EL (cell line): ENCODE measurements around the gene NECAP2.
"Not testable (repeated sequence)": the region's sequence is repeated elsewhere in the genome, so short reads cannot be mapped to it uniquely, and the experiment has no call there.

Source experiments
- DNase-seq: peaks from one replicate; pipeline ENCODE4 v3.0.0-alpha.2; 2016

NECAP2 gene

DNA sequence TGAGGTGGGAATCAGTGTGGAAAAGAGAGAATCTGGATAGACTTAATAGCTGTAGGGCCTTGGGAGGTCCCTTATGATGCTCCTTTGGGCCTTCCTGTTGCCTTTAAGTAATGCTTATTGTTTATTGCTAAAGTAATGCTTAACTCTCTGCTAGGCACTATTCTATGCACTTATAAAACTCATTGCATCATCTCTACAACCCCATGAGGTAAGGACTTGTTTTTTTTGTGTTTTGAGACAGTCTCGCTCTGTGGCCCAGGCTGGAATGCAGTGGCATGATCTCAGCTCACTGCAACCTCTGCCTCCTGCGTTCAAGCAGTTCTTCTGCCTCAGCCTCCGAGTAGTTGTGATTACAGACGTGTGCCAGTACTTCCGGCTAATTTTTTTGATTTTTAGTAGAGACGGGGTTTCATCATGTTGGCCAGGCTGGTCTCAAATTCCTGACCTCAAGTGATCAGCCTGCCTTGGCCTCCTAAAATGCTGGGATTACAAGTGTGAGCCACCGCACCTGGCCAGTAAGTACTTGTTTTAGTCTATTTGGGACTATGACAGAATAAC, 22.3 kb downstream of the NECAP2 start:
- DNase-seq, result no peak

DNA sequence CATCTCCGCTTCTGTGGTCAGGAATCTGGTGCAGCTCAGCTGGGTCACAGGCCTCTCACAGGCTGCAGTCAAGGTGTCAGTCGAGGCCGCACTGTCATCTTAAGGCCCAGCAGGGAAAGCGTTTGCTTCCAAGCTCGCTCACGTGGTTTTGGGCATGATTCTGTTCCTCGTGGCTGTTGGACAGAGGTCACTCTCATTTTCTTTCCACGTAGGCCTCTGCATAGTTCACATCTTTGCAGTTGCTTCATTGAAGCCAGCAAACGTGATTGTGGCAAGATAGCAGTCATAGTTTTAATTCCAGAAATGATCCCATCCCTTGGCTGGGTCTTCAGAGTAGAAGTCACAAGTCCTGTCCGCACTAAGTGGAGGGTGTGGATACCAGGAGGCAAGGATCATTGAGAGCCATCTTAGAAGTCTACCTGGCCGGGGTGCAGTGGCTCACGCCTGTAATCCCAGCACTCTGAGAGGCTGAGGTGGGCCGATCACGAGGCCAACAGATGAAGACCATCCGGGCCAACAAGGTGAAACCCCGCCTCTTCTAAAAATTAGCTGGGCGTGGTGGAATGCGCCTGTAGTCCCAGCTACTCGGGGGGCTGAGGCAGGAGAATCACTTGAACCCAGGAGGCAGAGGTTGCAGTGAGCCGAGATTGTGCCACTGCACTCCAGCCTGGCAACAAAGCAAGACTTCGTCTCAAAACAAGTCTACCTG, 24.5 kb downstream of the NECAP2 start:
- no peak for DNase-seq

DNA sequence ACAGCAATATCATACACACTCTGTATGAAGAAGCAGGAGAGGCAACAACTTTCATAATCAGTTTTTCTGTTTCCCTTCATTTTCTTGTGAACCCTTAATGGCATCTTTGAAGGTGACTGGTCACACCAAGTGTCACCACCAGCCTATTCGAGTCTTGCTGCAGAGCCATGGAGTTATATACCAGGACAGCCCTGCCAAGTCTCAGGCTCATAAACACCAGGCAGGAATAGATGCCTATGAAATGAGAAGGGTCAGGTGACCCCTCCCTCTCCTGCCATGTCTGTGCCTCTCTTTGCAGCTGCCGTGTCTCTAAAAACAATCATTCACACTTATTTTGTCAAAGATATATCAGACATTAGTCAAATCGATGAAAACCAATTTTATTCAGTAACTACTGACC, 28.0 kb downstream of the NECAP2 start:
- DNase-seq, result no peak

DNA sequence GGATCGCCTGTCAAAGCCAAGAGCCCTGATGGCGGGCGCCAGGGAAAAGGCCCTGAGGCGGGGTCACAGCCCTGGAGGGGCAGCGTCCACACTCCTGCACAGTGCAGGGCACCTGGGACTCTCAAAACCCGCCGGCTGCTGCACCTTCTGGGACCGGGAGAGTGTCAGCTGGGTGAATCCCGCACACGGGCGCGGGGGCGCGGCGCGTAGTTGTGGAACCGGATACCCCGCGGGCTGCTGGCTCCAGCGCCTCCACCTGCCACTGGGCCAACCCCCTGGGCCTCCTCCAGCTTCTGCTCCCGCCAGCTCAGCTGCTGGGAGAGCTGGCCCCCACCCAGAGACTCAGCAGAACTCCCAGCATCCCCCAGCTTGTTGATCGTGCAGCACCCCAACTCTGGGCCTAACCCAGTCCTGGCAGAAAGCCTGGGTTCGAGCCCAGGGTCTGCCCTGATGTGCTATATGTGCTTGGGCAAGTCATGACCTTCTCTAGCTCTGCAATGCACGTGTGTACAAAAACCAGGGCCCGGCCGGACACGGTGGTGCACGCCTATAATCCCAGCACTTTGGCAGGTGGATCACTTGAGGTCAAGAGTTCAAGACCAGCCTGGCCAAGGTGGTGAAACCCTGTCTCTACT, 33.8 kb downstream of the NECAP2 start:
- DNase-seq, result no peak

DNA sequence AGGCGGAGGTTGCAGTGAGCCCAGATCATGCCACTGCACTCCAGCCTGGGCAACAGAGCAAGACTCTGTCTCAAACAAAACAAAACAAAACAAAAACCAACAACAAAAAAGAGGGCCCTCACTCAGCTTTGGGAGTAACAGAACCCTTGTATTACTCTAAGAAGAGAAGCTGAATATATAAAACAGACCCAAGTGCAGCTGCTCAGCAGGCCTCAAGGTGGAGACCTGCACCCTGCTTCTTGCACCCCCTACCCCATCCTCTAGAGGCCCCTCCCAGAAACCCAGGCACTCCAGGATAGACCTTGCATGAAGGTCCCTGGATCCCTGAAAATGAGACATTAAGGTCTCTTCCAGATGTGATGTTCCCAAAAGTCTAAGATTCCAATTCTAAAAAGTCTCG, 34.4 kb downstream of the NECAP2 start:
- not testable (repeated sequence) for DNase-seq

DNA sequence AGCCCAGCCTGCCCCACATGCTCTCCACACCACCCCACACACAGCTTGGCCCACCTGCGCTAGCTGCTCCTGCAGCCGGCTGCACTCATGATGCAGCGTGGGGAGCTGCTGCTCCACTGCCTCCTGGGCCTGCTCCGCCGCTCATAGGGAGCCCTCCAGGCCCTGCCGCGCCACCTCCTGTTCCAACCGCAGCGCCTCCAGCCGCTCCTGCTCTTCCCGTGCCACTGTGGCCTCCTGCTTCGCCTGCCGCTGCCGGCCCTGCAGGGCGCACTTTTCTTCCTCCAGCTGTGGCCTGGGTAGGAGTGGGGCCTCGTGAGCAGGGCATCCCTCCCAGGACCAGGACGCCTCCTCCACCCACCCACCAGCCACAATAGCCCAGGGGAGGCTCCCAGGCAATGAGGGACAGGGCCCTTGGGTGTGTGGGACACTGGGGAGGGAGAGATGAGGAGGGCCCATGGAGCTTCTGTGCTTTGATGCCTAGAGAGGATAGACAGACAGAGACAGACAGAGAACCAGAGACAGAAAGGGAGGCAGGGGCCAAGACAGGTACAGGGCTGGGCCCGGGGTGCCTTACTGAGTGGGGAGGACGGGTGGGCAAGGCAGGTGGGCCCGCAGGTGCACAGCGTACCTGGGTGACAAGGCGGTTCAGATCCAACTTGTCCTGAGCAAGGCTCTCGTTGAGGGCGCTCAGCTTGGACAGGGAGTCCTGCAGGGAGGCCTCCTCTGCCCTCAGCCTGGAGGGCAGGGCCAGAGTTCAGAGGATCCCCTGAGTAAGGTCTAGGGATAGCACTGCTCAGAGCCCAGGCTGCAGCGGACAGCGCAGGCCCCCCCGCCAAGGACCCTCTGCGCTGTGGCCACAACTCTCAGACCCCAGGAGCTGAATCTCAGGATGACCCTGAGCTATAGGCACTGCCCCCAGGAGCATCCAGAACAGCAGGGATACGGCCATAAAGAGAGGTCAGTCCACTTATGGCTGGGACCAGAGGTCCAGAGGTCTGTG, 35.5 kb downstream of the NECAP2 start:
- not testable (repeated sequence) for DNase-seq

DNA sequence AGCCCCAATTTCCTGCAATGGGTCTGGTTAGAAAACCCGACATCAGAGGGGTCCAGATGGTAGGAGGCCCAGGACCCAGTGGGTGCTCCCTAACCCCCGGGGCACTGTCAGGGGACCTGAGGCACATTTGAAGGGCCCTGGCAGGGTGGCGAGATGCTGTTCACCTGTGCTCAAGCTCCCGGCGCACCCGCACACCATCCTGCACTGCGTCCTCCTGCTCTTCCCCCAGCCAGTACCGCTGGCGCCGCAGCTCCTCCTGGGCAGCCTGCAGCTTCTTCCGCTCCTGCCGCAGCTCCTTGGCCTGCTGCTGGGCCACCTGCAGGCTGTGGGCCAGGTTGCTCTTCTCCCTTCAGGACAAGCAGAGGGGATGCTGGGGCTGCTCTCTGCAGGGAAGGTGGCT, 37.6 kb downstream of the NECAP2 start:
- DNase-seq, result no peak

DNA sequence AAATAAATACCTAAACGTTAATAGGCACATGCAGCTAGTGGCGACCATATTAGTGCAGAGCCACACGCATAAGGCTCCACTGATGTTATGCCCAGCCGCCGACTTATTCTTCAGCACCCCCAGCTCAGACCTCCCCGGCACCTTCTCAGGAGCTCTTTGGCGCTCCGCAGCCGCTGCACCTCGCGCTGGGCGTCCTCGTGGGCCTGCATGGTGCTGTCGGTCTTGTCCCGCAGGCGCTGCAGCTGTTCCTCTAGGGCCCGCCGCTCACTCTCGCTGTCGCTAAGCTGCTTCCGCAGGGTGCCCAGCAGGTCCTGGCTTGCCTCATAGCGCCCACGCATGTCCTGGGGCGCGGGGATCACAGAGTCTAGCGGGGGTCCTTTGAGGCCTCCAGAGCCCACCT, 42.6 kb downstream of the NECAP2 start:
- not testable (repeated sequence) for DNase-seq

DNA sequence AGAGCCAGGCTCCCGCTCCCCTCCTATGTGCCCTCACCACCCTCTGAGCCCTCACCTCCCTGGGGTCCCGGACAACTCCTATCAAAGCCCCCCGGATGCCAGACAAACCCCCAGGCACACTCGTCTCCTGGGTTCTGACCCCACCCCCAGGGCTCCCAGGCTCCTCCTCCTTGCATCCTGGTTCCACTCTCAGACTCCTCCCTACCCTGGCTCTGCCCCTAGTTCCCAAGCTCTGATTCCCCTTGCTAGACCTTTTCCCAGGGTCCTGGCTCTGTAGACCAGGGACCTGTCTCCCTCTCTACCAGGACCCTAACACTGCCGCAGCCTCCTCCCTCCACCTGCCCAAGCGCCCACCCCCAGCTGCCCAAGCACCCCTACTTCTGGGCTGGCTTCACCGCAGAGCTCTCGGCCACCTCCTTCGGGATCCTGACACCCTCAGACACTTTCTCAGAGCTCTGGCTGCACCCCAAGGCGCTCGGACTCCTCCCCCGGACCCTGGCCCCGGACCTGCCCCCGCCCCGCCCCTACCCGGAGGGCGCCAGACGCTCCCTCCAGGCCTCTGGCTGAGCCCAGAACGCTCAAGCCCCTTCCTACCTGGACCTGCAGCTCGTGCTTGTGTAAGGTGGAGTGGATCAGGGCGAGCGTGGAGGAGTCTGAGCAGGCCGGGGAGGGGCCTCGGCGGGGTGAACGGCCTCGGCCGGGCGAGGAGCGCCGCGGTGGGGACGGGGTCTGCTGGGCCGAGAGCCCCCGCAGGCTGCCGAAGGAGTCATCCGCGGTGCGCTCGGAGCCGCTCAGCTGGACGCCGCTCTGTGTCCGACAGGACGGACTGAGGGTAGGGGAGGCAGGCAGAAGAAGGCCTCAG, 43.3 kb downstream of the NECAP2 start:
- DNase-seq, result not testable (repeated sequence)

DNA sequence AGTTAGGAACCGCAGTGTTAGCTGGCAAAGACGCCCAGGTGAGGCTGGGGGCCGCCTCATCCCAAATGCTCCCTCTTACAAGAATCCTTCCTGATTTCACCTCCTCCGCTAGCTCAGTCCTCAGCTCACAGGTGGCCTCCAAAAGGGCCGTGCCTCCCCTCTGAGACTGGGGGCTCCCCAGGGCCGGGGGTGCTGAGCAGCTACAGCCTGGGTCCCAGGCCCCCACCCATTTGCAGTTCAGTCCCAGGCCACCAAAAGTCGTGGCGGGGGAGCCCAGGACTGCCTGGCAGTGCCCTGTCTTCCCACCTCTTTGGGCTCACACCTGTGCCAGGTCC, 43.9 kb downstream of the NECAP2 start:
- DNase-seq, result no peak

DNA sequence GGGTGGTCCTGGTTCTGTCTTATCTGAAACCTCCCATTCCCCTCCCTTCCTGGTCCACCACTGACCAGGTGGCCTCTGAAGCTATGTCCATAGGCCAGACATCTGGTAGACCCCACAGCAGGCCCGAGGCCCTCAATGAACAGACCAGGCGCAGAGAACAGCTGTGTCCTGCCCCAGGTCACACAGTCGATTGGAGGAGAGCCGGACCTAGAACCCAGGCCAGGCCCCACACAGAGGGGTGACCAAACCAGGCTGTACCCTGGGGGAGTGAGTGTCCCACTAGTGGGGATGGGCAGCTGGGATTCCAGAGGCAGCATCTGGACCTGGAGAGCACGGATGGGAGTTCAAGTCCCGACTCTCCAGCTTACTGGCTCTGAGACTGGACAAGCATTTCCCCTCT, 44.4 kb downstream of the NECAP2 start:
- no peak for DNase-seq

DNA sequence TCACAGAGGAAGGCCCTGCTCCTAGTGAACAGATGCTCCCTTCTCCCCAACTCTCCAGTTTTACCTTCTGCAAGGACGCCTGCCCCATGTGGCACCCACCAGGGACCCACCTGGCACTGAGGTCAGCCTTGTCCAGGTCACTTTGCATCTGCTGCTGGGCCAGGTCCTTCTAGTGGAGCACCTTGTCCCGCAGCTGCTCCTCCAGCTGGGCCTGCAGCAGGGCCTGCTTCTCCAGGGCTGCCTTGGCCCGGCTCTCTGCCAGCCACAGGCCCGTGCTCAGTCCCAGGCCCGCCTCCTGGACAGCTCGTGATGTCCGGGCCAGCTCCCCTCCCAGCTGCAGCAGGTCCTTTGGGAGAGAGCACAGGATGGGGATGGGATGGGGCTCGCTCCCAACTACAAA, 45.8 kb downstream of the NECAP2 start:
- DNase-seq, result not testable (repeated sequence)

DNA sequence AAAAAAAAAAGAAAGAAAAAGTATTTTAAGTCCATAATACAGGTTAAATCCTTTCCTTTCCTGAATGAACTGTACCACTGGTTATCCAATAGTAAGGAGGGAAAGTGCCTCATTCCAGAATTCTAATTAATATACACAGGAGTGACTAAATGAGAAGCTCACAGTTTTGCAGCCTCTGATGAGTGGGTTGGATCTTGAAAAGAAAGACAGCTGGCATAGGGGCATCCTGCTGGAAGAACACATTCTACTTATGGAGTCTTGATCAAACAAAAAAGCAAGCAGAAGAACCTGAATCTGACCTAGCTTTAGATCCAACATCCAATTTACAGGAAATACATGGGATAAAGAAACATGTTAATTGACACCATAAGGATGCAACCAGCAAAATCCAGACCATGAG, 46.5 kb downstream of the NECAP2 start:
- DNase-seq, result not testable (repeated sequence)

DNA sequence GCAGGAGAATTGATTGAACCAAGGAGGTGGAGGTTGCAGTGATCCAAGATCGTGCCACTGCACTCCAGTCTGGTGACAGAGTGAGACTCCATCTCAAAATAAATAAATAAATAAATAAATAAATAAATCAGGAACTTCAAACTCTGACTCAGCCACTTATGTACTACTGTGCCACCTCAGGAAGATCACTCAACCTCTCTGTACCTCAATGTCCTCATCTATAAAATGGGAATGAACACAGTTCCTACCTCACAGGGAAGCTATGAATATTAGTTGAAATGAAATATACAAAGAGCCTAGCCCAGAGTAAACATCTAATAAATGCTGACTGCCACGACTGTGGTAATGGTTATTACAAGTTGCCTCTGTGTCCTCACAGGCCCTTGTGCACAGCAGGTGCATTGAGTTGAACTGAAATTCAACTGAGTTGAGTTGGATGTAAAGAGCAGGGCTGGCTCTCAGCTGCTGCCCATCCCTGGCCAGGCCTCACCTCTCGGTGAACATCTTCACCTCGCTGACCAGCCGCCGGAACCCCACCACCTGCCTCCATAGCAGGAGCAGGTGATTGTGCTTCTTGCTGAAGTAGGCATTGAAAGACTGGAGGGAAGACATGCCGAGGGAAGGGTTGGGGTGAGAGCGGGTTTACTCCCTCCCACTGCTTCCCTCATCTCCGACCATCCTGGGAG, 48.8 kb downstream of the NECAP2 start:
- not testable (repeated sequence) for DNase-seq

DNA sequence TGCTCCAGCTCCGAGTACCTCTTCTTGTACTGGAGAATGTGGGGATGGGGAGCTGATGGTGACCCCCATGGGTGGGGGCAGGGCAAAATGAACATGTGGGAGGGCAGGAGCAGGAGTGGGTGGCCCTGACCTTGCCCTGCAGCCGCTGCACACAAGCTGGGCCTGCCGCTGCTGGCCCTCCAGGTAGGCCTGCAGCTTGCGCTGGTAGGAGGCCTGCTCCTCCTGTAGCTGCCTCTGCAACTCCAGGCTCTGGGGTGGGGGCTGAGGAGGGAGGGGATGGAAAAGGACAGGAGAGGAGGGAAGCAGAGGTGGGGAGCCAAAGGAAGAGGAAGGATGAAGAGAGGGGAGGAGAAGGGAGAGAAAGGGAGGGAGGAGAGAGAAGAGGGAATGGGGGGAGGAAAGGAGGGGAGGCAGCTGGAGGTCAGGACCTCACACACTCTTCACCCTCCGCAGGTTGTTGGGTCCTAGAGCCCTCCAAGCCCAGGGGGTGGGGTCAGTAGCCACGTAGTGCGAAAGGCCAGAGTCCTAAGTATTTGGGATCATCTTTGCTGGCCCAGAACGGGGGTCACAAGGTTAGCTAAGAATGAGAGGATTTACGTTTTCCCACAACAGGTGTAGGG, 50.6 kb downstream of the NECAP2 start:
- DNase-seq, result no peak

DNA sequence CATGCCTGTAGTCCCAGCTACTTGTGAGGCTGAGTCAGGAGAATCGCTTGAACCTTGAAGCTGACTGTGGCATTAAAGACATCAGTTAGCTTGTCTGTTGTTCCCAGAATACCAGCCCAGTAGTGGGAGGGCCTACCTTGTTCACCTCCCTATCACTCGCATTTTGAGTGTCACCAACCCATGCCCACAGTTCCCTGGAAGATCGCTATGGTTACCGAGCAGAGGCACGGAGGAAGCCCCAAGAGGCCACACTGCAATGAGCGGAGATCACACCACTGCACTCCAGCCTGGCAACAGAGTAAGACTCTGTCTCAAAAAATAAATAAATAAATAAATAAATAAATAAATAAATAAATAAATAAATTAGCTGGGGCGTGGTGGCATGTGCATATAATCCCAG, 52.4 kb downstream of the NECAP2 start:
- DNase-seq, result not testable (repeated sequence)

DNA sequence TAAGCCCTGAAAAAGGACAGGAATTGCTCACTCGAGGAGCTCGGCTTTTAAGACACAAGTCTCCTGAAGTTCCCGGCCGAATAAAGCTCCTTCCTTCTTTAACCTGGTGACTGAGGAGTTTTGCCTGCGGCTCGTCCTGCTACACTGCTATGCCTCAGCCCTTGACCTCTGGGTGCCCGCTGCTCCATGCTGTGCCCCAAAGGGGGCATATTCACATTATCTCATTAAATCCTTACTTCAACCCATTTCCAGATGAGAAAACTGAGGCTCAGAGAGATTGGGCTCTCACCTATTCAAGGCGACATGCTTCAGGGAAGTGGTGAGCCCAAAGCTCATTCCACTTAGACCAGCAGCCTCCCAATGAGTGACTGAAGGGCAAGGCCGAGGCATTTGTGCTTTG, 53.2 kb downstream of the NECAP2 start:
- not testable (repeated sequence) for DNase-seq

DNA sequence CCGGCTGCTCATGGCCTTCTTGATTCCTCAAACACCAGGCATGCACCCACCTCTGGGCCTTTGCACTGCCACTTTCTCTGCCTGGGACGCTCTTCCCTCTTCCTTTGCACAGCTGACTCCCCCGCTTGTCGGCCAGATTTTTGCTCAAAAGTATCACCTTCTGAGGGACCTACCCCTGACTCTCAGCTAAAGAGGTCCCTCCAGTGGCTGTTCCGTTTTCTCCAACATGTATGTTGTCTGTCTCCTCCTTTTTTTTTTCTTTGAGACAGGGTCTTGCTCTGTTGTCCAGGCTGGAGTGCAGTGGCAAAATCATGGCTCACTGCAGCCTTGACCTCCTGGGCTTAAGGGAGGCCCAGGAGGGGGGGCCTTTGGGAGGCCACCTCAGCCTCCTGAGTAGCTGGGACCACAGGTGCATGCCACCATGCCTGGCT, 57.0 kb downstream of the NECAP2 start:
- not testable (repeated sequence) for DNase-seq

DNA sequence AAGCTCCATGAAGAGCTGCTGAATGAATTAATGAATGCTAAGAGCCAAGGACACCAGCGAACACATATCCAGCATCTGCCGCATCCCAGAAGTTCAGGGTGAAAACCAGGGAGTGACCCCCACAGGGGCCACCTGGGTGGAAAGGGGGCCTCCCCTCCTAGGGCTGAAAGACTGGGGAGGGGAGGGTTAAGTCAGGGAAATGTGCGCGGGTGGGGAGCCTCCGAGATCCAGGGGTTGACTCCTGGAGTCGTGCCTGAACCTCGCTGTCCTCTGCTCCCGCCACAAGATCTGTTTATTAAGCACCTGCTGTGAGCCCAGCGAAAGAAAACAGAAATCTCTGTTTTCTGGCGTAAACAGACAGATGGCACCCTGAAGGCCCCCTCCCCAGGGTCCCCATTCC, 57.5 kb downstream of the NECAP2 start:
- DNase-seq, result not testable (repeated sequence)

DNA sequence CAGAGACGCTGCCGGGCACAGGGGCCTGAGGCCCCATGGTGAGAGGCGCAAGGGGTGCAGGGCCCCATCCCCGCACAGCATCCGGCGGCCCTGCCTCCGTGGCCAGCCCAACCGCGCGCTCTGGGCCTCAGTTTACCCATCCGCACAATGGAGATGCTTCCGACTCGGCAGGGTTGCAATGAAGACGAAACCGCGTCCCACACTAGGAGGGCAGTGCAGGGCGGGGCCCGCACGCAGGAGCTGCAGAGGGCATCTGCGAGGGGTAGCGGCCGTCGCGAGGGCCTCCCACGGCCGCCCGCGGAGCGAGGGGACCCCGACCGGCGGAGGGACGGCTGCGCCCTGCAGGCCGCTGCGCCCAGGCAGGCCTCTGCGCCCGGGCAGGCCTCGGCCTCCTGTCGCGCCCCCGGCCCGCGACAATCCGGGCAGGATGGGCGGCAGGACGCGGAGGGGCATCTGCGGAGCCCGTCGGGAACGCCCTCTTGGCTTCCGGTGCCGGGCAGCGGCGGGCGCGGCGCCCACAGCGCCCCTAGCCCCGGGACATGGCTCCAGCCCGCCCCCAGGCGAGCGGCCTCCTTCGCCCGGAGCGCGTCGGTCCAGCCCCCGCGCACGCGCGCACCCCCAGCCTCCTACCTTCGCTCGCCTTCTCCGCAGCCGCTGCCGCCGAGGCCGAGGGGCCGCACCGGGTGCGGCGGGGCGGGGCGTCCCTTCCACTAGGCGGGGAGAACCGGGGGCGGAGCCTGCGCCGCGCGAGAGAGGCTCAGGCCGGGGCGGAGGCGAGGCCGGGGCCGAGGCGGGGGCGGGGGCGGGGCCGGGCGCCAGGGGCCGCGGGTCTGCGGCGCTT, 58.3 kb downstream of the NECAP2 start:
- peak; percentile 88 for DNase-seq
